ENCODE data around the gene PHLPP1.

DNA sequence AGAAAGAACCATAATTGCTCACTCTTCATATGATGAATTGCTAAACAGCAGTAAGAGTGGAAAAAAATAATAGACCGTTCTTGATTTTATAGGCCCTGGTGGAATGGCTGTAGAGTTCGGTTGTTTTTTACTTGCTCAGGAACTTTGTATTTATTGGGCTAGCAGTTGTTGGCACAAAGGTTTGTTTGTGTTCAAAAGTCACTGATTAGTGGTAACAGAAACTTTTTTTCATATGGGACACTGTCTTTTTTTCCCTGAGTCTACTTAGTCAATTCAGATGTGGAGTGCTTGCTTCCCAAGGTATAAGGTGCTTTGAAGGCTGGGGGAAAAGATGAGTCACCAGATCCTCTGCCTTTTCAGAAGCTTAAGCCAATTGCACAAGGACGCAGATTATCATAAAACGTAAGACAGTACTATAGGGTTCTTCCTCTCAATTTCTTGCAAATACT is 25.8 kb downstream of the PHLPP1 start:
- no peak for TF ChIP-seq CTCF (conservative IDR thresholded peaks at IDR 0.05 in 1 of 2, IDR thresholded peaks at IDR 0.05 in 1 of 2; ENCODE audit: low read depth in 1 of 2, low read length in 2 of 2)
- no peak for TF ChIP-seq EZH2 (IDR thresholded peaks at IDR 0.05; ENCODE audit: low read length, missing control alignments)
